Central memory CD4-positive, alpha-beta T cell (primary cell): ENCODE results near the gene TMEM179.

Experiments
- DNase-seq: peaks from one replicate; pipeline ENCODE4 v3.0.0; 2022

The TMEM179 gene

DNA sequence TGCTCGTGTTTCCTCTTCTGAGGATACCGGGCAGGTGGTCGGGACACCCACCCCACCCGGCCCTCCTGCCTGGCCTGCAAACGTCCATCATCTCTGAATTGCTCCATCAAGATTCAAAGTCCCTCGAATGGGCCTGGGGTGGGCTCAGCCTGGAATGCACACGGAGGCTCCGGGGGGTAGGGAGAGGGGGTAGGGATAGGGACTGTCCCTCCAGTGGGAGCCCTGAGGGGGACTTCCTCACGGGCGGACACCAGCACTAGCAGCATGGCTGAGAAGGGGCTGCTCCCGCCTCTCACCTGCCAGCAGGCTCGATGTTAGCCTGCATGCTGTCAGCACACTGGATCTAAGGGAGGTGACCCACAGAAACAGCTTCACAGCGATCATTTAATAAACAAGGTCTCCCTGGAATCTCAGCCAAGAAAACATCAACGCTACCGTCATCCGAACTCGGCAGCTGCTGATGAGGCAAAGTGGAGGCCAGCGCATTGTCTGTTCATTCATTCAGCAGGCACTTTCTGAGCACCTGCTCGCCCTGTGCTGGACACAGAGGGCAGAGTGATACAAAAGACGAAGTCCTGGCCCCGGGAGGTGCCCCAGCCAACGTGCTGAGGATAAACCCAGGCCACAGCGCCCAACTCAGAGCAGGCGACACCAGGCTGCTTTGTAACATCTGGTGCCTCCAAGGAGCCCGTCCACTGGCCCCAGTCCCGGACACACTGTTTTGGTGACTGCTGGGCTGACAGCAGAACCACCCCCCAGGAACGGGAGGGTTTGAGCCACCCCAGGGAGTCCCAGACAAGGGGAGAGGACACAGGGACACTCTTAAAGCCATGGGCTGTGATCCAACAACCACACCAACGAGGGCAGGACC is 6.3 kb downstream of the TMEM179 start:
- DNase-seq, result no peak

DNA sequence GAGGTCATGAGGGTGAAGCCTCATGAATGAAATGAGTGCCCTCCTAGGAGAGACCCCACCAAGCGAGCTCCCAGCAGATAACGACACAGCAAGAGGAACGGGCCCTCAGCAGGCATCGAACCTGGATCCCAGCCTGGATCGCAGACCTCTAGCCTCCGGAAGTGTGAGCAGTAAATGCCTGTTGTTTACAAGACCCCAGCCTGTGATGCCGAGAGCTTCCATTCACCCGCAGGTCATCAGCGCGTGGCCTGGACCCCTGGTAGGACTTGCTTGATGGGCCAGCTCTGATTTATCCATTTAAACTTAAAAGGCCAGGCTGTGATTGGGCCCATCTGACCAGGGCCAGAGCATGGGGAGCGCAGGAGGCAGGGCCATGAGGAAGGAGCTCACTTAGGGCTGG is 7.0 kb downstream of the TMEM179 start:
- DNase-seq, result no peak

DNA sequence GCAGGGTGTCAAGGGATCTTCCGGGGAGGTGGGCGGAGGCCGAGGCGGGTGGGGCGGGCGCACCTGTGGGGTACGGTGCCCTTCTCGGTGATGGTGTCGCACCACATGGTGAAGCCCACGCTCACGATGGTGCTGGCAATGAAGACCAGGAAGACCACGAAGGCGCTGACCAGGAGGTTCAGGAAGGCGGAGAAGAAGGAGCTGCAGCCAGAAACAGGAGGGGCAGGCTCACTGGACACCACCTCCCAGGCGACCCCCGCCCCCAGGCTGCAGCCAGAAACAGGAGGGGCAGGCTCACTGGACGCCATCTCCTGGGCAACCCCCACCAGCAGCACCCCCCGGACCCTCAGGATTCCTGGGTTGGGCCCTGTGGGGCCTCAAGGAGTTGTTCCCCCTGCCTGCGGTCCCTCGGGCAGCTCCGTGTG is 7.6 kb downstream of the TMEM179 start:
- no peak for DNase-seq

DNA sequence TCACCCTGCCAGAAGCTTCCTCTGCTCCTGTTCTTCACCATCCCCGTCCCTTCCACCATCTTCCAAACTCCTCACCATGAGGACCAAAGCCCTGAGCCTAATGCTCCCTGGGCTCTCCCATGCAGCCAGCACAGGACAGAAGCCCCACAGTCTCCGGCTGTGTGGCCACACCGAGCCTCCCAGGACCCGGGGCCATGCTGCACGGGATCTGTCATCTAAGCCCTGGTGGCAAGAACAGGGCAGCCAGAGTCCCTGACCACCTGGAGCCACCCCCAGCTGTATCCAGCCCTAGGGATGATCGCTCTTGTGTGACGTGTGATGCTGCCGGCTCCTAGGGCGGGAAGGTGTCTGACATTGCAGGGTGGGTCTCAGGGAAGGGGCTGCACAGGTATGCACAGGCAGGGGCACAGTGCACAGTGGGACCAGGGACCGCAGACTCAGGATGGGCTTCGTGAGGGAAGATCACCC is 8.1 kb downstream of the TMEM179 start:
- DNase-seq, result no peak

DNA sequence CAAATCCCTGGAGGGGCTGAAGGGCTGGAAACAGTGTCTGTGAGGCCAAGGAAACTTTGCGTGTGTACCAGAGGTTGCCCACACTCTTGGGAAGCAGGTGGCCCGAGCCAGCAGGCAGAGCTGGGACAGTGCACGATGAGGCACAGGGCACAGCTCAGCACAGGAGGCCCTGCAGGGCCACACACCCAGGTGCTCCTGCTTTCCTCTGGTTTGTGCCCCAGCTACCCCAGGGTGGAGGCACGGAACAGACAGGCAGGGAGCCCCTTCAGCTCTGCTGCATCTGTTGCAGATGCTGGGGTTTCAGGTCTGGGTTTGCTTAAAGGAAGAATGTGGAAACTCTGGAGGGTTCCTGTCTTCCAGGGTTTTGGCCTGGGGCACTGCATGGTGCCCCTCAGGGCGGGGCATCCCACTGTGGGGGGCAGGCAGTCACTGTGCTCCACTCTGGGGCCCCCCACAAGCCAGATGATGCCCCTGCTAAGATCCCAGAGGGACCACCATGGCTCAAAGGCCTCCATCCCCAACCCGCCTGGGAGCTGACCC is 8.6 kb downstream of the TMEM179 start:
- DNase-seq, result no peak

DNA sequence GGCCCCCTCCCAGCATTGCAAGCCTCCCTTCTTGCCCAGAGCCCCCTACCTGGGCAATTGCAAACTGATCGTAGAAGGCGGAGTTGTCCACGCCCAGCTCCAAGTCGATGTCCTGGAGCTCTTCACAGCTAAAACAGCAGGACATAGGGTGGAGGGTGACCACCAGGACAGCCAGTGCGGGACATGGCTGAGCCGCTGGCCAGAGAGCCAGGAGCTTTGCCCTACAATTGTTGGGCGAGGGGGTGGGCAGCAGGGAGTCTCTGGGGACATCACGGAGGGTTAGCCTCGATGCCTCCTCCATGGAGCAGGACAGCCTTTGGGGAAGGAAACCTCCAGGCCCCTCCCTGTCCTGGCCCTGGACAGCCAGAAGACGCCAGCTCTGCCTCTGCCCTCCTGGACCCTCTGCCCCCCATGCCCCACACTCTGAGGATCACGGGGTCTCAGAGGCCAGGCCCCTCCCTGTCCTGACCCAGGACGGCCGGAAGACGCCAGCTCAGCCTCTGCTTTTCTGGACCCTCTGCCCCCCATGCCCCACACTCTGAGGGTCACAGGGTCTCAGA is 9.4 kb downstream of the TMEM179 start:
- no peak for DNase-seq

DNA sequence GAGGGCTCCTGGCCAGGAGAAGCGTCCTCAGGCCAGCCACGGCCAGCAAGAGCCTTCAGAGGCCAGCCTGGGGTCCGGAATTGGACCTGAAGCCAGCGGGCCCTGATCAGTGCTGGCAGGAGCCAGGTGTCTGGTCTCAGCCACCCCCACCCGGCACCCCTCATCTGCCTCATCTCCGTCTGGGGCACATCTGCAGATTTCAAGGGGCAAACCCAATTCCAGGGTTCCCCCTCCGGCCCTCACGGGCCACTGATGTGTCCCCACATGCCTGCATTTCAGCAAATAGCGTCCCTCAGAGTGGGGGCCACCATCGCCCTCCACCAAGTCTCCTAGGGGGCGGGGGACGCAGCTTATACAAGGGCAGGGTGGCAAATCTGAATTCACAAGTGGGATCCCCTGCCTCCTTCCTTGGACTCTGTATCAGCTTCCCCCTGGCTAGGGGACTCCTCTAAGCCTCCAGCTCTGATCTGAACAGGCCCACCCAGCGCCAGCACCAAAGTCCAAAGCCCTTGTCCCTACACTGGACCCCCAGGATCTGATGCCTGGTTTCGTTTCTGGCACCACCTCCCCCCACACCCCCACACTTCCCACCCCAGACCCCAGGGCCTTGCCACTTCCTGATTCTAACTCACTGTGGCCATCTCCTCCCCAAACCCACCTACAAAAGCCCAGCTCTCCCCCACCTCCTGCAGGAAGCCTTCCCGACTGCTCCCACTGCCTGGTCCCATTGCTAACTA is 10.1 kb downstream of the TMEM179 start:
- DNase-seq, result no peak

DNA sequence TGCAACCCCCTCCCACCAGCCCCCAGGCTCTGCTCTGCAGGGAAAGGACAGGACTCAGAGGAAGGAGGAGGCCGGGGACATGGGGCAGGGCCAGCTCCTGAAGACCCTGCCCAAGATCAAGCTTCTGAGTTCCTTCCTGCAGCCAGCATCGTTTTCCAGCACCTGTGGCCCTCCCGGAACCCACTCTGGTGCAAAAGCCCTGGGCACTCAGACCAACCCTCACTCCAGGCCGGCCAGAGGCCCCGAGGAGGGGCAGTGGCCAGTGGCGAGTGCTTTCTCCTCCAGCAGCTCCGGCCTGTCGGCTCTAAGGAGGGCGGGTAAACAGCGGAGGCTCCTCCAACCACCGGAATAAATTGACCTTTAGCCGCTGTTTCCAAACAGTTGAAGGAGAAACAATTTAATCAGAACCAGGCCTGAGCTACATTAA is 10.8 kb downstream of the TMEM179 start:
- DNase-seq, result no peak

DNA sequence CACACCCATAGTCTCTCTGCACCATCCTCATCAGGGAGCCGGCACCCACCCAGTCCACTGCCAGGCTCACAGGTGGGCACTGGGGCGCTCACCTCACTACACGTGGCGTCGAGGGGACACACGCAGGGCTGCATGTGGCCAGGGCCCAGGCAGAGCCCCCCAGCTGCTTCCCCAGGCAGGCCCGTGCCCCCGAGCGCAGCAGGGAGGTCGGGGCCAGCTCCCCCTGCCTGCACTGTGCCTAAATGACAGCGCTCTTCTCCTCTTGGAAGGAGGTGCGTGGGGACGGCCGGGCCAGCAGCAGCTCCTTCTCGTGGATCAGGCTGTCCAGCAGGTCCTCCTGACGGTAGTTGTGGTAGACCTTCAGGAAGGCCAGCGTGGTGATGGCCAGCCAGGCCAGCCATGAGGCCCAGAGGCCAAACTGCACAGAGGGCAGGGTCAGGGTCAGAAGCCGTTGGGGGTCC is 11.3 kb downstream of the TMEM179 start:
- DNase-seq, result no peak

DNA sequence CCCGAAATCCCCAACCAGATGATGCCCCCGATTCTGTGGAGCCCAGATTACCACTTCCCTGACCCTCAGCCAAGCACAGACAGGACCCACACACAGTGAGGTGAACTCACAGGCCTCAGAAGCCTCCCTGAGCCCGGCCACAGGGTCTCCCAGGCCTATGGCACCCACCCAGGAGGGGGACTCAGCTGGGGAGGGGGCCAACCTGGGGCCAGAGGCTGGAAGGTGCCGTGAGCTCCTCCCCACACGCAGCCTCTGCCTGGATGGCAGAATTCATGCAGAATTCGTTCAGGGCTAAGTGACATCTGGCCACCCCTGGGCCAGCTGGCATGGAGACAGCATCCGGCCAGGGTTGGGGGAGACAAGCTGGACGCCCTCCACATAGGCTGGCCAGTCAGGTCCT is 11.8 kb downstream of the TMEM179 start:
- DNase-seq, result no peak

DNA sequence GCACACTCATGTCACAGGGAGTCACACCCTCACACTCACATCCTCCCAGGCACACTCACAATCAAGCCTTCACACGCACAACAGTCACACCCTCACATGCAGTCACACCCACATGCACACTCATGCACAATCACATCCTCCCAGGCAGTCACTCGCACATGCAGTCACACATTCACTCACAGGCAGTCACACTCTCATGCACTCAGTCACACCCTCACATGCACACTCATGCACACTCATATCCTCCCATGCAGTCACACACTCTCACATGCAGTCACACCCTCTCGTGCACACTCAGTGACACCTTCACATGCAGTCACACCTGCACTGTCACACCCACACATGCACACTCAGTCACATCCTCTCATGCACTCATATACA is 12.3 kb downstream of the TMEM179 start:
- no peak for DNase-seq

DNA sequence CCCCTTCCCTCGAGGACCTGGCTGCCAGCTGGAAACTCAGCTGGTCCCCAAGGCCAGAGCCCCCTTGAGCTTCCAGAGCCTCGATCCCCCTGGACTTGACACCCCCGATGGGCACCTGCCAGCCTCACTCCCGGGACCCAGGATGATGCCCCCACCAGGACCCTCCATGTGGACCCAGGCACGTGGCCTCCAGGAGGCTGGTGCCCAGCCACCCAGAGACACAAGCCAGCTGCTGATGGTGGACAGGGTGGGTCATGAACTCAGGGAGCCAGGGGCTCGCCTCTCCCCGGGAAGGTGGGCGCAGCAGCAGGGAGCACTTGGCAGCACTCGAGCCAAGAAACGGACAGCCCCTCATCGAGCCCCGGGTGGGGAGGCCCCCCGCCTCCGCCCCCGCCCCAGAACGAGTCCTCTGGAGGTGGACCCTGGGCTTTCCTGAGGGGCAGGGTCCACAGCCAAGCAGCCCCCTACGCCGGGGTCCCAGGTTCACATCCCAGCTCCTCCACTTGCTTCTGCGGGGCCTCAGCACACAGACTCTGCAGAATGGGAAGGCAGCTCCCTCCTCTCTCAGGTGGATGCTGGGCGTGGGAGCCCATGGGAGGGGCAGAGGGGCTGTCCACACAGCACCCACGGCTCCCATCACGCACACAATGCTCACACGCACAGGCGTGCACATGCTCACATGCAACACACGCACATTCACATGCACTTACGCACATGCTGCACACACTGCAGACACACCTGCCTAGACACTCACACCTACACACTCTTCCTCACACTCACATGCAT is 12.9 kb downstream of the TMEM179 start:
- no peak for DNase-seq

DNA sequence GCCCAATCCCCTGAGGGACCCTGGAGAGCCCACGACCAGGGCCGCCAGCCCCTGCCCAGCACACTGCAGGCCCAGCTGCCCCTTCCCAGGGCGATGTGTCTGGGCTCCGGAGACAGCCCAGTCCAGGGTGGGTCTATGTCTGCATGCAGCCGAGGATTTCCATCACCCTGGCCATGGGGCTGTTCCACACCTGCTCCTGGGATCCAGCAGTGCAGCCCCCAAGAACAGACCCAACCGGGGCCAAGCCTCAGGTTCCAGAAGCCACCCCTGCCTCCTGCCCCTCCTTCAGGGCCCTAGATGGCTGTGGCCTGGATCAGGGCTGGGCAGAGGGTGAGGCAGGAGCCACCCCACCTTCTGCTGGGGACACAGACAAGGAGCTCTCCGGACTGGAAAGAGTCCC is 13.5 kb downstream of the TMEM179 start:
- no peak for DNase-seq

DNA sequence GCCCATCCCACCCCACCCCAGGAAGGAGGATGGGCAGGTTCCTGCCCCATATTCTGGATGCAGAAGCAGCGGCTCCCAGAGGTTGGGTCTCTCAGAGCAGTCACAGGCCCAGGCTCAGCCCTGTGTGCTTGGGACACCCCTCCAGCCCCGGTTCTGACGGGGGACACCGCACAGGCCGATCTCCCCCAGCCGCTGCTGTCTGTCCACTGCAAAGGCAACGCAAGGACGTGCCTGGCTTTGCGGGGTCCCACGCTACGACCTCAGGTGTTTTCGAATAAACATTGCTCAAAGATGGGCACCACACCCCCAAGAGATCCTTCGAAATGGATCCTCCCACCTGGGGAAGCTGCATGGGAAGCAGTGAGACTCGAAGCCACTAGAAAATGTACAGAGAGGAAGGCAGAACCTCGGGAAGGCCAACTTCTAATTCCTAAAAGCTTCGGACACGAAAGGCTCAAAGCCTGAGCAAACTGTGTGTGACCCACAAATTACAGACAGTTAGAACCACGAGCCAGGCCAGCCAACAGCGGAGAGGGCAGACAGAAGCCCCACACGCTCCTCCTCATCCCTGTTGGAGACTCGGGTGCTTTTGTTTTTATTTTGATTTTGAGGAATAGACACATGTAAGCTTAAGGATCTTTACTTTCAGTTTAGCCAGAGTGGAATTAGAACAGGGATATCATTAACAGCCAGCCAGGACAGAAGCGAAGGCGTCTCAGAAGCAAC is 14.2 kb downstream of the TMEM179 start:
- no peak for DNase-seq

DNA sequence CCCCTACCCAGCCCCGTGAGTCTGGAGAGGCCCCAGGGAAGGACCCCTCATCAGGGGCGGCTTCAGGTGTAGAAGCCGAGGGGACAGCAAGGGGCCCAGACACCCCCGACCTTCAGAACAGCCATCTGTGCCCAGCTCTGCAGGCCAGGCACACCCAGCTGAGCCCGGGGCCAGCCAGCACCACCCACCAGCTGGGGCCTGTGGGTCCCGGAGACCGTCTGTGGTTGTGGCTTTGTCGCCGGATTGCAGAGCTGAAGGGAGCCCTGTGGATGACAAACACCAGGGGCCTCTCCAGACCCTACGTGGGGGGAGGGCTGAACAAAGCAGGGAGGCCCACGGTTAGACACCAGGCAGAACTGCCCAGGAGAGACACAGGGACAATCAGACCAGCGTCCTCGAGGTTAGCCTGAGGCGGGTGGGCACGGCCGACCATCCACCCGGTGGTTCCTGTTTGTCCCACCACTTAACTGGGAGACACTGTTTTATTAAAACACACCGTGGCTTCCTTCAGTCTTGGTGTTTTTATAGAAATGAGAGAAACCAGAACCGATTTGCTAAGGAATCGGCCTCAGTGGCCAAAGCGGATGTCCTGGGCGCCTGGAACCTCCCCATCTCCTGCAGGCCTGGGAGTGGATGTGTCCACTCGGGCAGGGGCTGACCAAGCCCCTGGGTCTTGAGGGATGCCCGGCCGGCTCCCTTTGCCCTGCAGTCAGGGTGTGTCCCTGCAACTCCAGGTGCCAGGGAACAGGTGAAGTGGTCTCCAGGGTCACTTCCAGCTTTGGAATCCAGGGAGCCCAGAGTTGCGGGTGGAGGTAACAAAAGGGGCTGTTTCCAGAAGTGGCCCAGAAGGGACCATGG is 15.0 kb downstream of the TMEM179 start:
- no peak for DNase-seq

DNA sequence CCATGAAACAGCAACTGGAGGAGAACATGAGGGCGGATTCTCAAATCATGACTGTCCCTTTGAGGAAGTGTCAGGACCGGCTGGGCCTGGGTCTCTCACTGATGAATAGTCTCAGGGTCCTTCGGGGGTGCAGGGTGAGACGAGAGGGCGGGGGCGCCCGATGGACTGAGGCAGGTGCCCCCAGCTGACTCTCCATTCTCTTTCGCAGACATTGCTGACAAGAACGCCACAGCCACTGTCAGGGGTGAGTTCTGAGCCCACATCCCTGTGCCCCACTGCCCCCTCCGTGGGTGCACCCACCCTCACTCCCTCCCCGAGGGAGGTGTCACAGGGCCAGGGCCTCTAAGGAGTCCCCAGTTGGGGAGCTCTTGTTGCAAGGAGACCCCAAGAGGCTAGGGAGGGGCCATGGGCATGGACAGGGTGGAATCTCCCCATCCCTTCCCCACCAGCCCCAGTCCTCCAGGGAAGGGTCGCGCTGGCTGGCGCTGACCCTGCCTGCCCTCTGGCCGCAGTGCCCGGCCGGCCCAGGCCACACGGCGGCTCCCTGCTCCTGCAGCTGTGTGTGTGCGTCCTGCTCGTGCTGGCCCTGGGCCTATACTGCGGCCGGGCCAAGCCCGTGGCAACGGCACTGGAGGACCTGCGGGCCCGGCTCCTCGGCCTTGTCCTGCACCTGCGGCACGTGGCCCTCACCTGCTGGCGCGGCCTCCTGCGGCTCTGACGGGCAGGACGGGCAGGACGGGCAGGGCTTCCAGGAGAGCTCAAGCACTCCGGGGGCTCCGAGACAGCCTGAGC is 16.3 kb downstream of the TMEM179 start:
- no peak for DNase-seq

DNA sequence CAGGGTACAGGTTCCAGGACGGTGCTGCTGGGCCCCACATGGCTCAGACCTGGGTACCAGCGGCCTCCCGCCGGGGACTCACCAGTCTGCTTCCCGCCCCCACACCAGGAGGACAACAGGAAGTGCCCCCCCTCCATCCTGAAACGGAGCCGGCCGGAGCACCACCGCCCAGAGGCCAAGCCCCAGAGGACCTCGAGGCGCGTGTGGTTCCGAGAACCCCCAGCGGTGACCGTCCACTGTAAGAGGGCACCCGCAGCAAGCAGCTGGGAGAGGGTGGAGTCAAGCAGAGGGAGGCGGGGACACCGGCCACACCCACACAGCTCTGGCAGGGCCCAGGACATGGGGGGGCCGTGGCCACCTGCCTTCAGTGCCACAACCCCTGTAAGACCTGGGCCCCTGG is 16.9 kb downstream of the TMEM179 start:
- no peak for DNase-seq

DNA sequence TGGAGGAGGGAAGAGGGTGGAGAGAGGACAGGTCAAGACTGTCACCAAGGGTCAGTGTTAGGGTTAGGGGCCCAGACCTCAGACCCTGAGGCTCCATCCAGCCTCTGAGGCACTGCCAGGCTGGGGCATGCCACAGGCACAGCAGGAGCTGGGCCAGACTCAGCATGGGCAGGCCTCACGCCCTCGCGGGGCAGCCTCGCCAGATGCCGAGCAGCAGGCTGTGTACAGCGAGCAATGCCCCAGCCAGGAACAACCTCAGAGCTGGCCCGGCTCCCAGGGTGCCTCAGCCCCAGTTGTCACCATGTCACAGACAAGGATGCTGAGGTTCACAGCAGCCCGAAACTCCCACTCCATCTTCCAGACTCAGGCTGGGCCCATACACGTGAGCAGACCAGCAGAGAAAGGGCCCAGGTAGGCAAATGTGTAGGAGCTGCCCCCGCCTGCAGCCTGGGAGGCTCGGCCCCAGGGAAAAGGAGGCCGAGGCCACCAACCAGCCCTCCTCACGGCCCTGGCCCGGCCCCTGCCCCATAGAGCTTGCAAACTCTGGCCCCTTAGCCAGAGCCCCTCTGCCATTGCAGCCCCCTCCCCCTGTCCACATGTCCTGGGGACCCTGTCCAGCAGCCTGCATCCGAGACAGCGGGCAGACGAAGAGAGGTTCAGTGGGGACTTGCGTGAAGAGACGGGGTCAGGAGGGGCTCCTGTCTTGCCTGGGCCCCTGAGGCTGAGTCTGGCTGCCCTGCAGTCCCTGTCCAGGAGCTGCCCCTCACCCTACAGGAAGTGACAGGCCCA is 17.5 kb downstream of the TMEM179 start:
- DNase-seq, result no peak
